Fibroblast of lung (primary cell): ENCODE measurements around the gene MATN1.

Experiments
- CTCF ChIP-seq, 2 donors: IDR thresholded peaks in 1 of 2; conservative IDR thresholded peaks in 1 of 2; 1 replicate in 1 of 2; 2 replicates in 1 of 2; pipeline ENCODE4 v1.5.1; 2011 to 2012; ENCODE audit warnings: low read length in 2 of 2, control low read depth in 1 of 2, inconsistent platforms in 1 of 2, low read depth in 1 of 2, mild to moderate bottlenecking in 1 of 2
- EZH2 ChIP-seq: IDR thresholded peaks from 2 replicates; pipeline ENCODE4 v1.5.1; 2012; ENCODE audit warnings: low read length, control low read depth, mild to moderate bottlenecking; ENCODE audit errors: missing control alignments

DNA sequence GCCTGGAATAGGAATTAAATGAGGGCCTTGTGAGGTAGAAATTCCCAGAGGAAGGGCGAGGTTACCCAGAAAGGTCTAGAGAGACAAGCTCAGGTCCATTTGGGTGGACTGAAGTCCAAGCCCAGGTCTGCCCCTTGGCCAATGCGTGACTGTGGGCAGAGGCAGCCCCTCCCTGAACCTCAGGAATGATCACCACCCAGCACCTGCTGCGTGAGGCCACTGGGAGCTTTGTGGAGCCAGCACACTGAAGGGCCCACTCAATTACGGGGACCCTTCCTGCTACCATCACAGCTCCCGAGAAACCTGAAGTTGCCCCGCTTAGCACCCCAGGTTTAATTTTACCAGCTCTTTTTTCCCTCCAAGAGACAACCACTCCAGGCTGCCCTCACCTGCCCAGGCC lies 6.5 kb upstream of the MATN1 start:
- TF ChIP-seq CTCF (conservative IDR thresholded peaks at IDR 0.05 in 1 of 2, IDR thresholded peaks at IDR 0.05 in 1 of 2; ENCODE audit: low read depth in 1 of 2, low read length in 2 of 2) (no peak), EZH2 (no peak)
